Measurements from ENCODE around the gene KRT71.

Gene KRT71

GRCh38 chr12:52585946-52586345 is 33.0 kb upstream of the KRT71 start:
- Histone ChIP-seq H3K4me1 (no peaks in the 10 kb centered on the region), H3K27me3 (peaks cover 0 to 24% of the 10 kb centered on the region in 2 donors), H3K27ac (no peak overlapping the region), H3K36me3 (no peaks in the 10 kb centered on the region), H3K4me3 (no peak overlapping the region), H3K9me3 (no peaks in the 10 kb centered on the region)
- intact Hi-C loops (cut with DNase I; ENCODE audit: low total_unique reads), result loop anchor here (10.0 kb wide), 2 partner anchors 201 to 441 kb away; partner anchors contain the start of gene KRT84
- TF ChIP-seq CTCF (IDR thresholded peaks at IDR 0.05), result no peak
- peak; percentile 11 to 14 for DNase-seq

- Histone ChIP-seq H3K4me3 (no peak overlapping the region), H3K27me3 (peaks cover 0 to 19% of the 10 kb centered on the region in 2 donors), H3K36me3 (no peaks in the 10 kb centered on the region), H3K4me1 (no peaks in the 10 kb centered on the region), H3K27ac (no peak overlapping the region), H3K9me3 (no peaks in the 10 kb centered on the region)
- DNase-seq, result peak; percentile 5 to 23
- intact Hi-C loops (cut with DNase I; ENCODE audit: low total_unique reads), result loop anchor here (10.0 kb wide), 2 partner anchors 200 to 440 kb away; partner anchors contain the start of gene KRT84
- TF ChIP-seq CTCF (IDR thresholded peaks at IDR 0.05), result no peak
Observed at GRCh38 chr12:52585066-52585465, 32.1 kb upstream of the KRT71 start.

GRCh38 chr12:52584156-52584682 is 31.3 kb upstream of the KRT71 start:
- no peak for TF ChIP-seq CTCF (IDR thresholded peaks at IDR 0.05)
- Histone ChIP-seq H3K9me3 (no peaks in the 10 kb centered on the region), H3K36me3 (no peaks in the 10 kb centered on the region), H3K27ac (no peak overlapping the region), H3K4me3 (no peak overlapping the region), H3K27me3 (peaks cover 0 to 17% of the 10 kb centered on the region in 2 donors), H3K4me1 (no peaks in the 10 kb centered on the region)
- intact Hi-C loops (cut with DNase I; ENCODE audit: low total_unique reads), result loop anchor here (10.0 kb wide), 2 partner anchors 199 to 439 kb away; partner anchors contain the start of gene KRT84
- peak; percentile 3 to 38 for DNase-seq

- TF ChIP-seq CTCF (IDR thresholded peaks at IDR 0.05), result peak; percentile 52 to 60
- Histone ChIP-seq H3K36me3 (no peaks in the 10 kb centered on the region), H3K4me1 (no peaks in the 10 kb centered on the region), H3K4me3 (no peak overlapping the region), H3K27ac (no peak overlapping the region), H3K9me3 (no peaks in the 10 kb centered on the region), H3K27me3 (peaks cover 0 to 11% of the 10 kb centered on the region in 2 donors)
- DNase-seq, result peak; percentile 38 to 63
- intact Hi-C loops (cut with DNase I; ENCODE audit: low total_unique reads), result loop anchor here (1.0 to 10.0 kb wide), 3 partner anchors 198 to 438 kb away; partner anchors contain the start of gene KRT84
Observed at GRCh38 chr12:52582971-52583456, 30.1 kb upstream of the KRT71 start.

GRCh38 chr12:52582486-52582885 is 29.5 kb upstream of the KRT71 start:
- TF ChIP-seq CTCF (IDR thresholded peaks at IDR 0.05), result no peak
- intact Hi-C loops (cut with DNase I; ENCODE audit: low total_unique reads), result loop anchor here (10.0 kb wide), 2 partner anchors 198 to 438 kb away; partner anchors contain the start of gene KRT84
- H3K27ac ChIP-seq, result no peak overlapping the region

More at GRCh38 chr12:52582486-52582885, 29.5 kb upstream of the KRT71 start:
- no peaks in the 10 kb centered on the region for H3K9me3 ChIP-seq
- no peak for DNase-seq
- no peaks in the 10 kb centered on the region for H3K36me3 ChIP-seq
- no peak overlapping the region for H3K4me3 ChIP-seq
- H3K4me1 ChIP-seq, result no peaks in the 10 kb centered on the region
- peaks cover 0 to 9% of the 10 kb centered on the region in 2 donors for H3K27me3 ChIP-seq

Data from tibial artery (tissue), 4 donors.